HG03159 (cell line): ENCODE measurements around the gene KRT32.

Experiments
- ATAC-seq: cut with Tn5 transposase; IDR thresholded peaks from one replicate; pipeline ENCODE4 v1.9.1; 2021; ENCODE audit warnings: mild to moderate bottlenecking, moderate library complexity; ENCODE audit not compliant: unreplicated experiment

The KRT32 gene

DNA sequence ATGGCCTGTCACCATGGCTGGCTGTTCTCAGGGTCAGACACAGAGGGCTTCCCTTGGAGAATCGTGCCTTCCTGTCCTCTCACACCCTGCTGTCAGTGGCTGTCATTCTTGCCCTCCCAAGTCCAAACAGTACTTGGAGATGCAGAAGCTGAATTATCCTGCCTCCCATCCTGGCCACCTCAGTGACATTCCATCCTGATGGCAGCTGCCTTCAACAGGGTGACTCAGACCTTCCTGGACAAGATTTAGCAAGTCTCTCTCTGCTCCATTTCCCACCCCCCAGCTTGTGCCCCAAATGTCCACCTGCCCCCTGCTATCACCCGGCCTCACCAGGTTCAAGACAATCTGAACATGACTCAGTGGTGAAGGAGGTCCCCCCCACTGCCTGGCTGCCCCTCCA lies 27.3 kb upstream of the KRT32 start:
- no peak for ATAC-seq

DNA sequence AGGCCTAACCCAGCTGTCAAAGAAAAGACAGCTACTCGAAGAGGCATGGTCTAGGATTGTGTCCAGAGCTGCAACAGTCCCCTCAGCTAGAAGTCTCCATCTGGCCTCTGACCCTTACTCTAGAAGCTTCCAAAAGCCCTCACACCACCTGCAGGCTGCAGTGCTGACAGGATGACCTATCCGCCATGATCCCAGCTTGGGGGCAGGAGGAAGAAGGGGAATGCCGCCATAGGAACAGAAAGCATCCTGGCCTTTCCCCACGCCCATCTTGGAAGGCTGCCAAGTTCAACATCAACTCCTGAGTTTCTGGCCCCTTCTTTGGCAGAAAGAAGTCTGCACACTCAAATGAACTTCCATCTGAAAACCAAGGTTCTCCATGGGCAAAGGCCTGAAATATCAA lies 25.6 kb upstream of the KRT32 start:
- ATAC-seq: no peak

DNA sequence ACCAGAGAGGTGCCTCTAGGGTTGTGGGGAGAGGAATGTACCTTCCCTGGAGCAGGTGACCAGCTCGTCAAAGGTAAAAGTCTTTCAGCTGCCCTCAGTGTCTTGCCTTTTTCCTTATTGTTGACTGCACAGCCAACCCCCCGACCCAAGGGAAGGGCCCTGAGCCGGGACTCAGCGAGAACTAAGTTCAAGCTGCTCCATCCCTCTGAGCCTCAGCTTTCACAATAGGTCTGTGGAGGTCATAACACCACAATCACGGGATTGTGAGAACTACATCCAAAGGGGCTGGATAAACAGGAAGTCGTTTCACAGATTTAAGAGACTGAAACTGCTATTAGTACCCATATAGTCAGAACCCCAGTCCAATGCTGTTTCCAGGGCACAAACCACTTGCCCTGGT lies 25.2 kb upstream of the KRT32 start:
- ATAC-seq: no peak

DNA sequence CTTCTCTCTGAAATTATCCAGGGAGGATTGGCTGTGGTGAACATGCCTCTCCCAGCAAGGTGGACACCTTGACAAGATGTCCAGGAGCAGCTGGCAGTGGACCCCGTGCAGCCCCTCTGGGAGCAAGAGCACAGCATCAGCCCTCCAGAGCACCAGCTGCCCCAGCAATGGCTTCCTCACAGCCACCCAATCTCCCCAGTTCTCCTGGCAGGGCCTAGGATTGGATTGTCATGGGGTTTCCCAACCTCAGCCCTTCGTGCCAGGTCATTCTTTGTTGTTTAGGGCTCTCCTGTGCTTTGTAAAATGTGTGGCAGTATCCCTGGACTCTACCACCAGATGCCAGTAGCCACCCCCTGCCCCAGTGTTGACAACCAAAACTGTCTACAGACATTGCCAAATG lies 24.3 kb upstream of the KRT32 start:
- ATAC-seq: no peak

DNA sequence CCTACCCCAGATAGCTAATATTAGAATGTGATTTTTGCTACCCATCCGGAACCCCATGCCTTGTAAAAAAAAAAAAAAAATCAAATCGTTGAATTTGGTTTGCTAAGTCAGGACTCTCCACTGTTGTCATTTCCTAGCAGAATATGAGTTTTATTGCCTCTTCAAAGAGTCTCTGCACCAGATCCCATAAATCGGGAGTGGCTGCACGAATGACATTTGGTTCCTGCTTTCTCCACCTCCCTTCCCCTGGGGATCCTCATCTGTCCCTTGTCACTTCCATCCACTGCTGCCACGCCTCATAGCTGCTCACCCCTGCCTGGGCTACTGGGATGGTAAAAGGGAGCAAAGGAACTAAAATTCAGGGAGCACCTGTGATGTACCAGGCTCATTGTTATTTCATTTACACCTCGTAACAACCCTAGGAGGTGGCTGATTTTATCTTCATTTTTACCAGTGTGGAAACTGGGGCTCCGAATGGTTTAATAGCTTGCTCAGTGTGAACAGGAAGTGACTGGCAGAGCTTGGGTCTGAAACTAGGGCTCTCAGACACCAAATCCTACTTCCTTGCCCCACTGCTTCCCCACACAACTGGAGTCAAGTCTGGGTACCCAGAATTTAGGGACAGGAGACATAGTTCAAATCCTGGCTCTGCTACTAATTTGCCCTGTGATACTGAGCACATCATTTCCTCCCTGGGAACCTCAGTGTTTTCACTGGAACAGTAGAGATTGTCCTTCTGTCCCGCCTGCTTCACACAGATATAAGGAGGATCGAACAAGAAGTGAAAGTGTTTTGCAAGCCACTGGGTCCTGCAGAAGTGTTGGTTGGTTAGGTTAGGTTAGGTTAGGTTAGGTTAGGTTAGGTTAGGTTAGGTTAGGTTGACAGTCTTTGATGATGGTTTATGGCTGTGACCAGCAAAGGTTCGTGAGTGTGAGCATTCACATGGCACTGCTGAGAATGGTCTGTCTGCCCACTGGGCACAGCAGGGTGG lies 23.1 kb upstream of the KRT32 start:
- ATAC-seq: no peak

DNA sequence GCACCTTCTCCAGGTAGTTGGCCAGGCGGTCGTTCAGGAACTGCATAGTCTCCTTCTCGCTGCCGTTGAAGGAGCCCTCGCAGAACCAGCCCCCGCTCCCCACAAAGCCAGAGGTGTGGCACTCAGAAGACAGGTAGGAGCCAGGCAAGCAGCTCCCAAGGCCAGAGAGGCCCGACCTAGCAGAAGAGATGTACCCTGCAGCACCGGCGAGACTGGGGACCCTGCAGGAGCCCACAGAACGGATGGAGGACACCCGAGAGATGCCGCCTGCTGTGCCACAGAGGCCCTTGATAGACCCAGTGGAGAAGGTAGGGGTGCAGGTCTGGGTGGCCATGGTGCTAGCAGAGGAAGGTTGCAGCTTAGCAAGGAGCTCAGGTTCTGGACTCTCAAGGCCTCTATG lies 22.3 kb upstream of the KRT32 start, which contains the start of gene KRT36:
TSS of gene KRT36 (minus strand) at position 380 of the 400 bp plus-strand sequence. CDS start at position 334, 46 bp downstream.
- no peak for ATAC-seq

DNA sequence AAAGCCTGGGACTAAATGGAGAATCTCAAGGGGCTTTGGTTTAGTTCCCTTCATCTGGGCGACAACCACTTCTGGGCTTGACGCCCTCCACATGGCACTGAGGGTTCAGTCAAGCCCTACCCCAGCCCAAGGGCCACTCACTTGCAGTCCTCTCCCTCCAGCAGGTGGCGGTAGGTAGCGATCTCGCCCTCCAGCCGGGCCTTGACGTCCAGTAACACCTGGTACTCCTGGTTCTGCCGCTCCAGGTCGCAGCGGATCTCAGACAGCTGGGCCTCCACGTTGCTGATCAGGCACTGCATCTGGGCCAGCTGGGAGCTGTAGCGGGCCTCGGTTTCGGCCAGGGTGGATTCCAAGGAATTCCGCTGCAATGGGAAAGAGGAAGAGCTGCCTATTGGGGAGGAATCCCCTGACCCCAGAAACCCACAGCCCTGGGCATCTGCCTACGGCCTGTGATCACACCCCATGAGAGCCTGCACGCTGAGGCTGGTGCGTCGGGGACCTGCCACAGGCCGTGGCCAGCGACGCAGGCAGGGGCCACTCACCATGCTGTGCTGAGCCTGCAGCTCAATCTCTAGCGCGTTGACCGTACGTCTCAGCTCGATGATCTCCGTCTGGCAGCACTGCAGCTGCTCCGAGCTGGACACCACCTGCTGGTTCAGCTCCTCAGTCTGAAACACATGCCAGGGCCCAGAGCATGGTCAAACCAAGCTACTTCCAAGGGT lies 19.8 kb upstream of the KRT32 start:
- no peak for ATAC-seq

DNA sequence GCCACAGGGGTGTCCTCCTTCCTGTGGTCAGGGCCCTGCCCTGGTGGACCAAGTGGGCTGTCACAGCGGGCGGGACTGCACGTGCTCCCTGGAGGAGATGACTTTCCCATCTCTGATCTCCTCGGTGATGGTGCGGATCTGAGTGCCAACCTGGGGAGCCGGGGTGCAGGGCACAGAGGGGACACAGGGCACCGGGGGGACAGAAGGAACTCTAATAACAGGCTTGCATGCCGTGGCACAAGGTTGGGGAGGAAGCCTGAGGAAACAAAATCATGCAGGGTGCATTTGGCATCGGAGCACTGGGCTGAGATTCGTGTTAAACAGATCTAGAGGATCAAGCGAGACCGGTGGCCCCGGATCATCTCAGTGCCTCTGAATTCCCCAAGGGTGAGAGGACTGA lies 19.1 kb upstream of the KRT32 start:
- ATAC-seq: no peak

DNA sequence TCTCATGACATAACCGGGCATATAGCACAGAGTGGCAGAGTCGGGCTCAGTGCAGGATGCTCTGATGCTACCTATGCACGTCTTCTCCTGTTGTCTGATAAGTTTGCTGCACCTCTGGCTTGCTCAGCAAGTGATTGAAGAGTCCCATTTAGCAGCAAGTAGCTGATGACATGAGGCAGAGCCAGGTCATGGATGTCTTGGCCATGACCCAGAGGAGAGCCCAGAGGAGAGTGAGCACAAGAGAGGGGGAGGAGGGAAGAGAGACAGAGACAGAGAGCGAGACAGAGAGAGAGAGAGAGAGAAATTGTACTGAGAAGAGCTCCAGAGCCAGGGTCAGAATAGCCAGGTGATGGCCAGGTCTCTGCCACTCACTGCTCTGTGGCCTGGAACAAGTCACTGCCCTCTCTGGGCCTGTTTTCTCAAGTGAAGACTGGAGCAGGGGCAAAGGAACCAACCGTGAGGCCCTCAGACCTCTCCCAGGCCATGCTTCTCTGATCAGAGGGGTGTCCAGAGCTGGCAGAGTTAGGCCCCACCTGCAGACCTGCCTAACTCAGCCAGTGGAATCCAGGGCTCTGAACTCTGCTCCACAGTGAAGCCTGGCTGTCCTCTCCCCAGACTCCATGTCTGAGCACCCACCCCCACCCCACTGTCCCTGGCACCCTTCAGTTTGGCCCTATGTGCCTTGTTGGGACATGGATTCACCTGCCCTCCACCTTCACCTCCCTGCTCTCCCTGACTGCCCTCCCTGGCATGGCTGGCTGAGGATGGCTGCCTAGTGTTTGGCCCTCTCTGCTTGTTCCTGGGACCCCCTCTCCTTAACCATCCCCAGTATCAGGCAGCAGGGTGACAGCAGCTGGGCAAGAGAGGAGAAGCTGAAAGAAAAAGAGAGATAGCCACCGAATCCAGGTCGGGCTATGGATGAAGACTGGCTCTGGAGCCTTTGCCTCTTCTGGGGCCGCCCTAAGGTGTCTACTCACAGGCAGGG lies 18.0 kb upstream of the KRT32 start:
- no peak for ATAC-seq

DNA sequence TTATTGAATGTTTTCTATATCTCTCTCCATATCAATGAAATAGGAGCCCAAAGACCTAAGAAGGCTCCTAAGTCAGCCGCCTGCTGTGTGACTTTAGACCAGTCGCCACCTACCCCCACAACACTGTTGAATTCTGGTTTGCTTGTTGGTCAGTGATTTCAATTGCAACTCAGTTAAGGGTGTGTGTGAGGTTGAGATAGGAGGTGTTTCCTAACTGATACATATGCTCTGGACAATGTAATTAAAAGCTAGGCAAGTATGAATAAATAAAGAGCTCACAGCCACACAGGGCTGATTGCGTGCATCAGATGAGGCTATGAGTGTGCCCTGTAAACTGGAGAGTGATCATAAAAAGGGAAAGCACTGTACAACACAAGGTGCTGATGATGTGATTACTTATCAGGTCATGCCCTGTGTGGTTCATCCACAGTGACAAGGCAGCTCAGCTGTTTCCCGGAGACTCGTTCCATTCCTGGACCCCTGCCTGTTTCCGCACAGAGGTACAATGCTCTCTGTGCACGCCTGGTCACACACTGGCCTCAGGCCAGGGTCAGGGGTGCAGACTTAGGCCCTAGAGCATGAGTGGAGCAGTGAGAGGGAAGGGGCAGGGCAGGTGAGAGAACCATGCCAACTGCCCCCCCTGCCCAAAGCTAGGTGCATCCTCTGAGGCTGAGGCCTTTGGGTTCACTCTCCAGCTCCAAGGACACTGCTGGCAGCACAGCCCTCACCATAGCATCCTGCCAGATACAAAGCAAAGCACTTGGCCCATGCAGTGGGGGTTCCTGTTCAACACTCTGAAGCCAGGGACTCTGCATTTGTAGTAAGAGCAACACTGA lies 17.0 kb upstream of the KRT32 start:
- no peak for ATAC-seq

DNA sequence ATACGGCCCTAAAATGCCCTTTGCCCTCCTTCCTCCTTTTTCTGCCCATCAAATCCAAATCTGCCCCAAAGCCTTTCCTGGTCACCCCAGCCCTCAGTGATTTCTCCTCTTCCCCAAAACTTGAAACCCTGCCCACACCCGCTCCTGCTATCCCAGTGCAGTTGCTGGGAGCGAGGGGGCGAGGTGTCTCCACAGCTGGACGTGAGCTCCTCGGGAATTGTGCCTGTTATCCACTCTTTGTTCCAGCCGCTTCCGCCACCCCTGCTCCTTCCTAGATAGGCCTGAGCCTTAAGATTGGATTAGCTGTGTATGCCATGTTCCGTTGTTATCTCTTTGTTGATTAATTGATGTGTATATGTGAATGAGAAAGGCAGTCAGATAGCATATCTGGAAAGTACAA lies 16.3 kb upstream of the KRT32 start:
- no peak for ATAC-seq

DNA sequence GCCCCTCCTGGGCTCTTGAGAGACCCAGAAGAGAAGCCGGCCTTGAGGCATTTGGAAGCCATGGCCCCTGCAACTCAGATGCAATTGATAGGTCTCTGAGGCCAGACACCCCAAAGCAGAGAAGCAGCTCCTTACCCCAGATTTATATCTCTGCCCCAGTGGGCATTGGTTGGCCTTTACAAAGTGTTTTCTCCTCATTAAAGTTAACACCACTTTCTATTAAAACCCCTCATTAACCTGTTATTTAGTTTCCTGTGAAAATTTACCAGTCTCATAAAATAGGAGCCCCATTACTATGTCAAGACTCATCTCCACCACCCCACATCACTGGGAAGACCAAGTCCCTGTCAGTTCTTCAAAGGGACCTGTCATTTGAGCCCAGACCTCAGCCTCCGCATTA lies 13.8 kb upstream of the KRT32 start, which contains the start of gene KRT35:
TSS of gene KRT35 (minus strand) at position 116 of the 400 bp plus-strand sequence. CDS start at position 62, 54 bp downstream.
- ATAC-seq: no peak

DNA sequence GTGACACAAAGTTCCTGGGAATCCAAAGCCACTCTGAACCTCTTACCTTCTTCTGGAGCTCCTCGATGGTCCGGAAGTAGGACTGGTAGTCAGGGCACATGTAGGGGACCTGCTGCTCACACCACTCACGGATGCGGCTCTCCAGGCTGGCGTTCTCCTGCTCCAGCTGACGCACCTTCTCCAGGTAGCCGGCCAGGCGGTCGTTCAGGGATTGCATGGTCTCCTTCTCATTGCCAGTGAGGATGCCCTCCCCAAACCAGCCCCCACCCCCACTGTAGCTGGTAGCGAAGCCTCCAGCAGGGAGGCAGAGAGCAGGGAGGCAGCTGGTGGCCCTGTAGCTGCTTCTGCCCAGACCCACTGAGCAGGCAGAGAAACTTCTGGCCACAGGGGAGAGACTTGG lies 13.4 kb upstream of the KRT32 start:
- no peak for ATAC-seq

DNA sequence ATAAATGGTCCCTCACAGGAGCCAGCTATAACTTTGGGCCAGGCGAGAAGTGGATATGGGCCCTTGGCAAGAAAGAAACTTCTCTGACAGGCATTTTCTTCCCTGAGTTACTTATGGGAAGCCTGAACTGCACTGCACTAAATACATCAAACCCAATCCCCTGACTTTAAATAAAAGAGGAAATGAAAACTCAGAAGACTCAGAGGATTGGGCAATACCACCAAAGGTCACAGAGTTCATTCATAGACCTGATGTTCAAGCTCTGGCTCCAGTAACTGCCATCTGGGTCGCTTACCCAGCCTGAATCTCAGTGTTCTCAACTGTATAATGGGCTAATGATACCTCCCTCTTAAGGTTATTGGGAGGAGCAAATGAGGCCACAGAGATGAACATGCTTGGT lies 12.9 kb upstream of the KRT32 start:
- no peak for ATAC-seq

DNA sequence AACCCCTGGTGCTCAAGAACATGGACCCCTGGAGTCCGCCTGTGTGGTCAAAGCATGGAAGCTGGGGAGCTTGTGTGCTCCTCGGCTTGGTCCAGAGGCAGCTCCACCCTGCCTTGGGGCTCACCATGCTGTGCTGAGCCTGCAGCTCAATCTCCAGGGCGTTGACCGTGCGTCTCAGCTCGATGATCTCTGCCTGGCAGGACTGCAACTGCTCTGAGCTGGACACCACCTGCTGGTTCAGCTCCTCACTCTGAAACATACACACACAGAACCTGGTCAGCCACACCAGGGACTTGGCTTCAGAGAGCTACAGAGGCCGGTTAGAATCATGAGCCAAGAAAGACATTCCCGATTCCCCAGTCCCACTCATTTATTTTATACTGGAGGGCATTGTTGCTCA lies 11.1 kb upstream of the KRT32 start:
- ATAC-seq: no peak

DNA sequence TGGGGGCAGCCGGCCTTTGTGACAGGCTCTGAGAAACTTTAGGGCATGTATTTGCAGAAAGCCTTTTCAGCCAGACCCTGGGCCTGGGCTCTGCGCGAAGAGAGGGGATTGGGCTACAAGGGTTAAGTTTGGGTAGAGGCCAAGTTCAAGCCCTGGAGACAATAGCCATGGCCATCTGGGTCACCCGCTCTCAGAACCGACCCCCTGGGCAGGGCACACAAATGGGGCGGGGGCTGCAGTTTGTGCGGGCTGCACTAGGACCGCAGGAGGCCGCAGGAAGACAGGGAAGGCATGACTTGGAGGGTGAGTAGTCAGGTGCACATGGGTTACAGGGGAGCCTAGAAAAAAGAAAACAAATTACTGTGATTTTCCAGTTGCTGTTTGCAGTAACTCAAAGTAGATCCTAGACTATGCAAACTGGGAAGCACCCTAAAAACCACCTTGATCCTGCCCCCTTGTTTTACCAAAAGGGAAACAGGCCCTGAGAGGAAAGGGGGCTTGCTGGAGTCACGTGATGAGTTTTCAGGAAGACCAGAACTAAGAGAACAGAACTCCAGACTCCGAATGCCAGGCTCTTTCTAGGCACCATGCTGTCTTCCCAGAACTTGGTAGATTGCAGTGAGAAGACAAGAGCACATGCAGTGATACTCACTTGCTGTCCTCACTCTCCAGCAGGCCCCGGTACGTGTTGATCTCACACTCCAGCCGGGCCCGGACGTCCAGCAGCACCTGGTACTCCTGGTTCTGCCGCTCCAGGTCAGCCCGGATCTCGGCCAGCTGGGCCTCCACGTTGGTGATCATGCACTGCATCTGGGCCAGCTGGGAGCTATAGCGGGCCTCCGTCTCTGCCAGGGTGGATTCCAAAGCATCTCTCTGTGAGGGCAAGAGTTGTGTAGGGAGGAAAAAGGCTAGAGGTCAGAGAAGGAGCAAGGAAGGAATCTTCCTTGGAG lies 10.0 kb upstream of the KRT32 start:
- ATAC-seq: no peak

DNA sequence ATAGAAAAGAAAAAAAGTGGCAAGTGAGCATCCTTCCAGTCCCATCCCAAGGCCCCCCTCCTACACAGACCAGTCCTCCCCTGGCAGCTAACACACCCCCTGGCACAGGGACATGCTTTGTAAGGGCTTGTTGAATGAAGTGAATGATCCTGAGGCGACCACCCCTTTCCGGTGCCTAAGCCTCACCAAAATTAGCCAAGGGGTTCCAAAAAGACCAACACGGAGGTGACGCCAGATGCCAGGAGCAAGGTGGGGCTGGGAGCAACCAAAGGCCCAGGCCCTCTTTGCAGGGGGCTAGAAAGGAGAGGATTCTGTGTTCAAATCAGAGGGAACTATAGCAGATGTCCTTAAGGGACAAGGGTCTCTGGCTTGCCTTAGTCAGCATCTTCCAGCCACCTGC lies 8.2 kb upstream of the KRT32 start:
- ATAC-seq: no peak

DNA sequence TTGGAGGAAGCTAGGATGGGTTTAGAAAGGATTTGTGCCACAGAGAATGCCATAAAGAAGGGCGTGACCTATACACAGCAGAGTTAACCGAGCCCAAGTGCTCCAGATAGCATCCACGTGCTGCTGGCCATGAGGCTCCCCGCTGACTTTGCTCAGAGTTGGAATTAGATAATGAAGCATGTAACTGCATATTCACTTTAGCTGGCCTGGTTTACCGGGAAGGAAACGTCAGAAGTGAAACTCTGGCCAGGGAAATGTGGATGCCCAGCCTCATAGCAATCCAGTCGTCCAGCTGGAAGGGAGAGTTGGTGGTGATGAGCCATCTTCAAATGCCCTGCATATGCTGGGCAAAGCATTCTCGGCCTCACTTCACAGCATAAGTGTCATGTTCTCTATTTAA lies 7.7 kb upstream of the KRT32 start:
- no peak for ATAC-seq

DNA sequence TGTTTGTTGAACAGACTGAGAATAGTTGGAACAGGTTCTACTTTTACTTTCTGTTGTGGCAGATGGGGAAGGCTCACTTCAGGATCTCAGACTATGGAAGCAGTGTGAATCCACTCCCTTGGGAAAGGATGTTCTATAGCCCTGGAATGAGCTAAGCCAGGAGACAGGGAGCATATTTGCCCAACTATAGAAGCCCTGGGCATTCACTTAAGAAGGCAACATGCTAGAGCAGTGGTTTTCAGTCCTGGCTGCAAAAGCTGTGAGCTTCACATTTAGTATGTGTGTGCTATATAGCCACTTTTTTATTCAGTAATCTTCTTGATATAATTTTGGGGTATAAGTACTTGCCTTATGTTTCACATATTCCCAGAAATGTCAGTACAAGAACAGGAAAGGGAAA lies 1.2 kb upstream of the KRT32 start:
- ATAC-seq: no peak
